ENCODE data around the gene FOCAD. TPM values are rescaled to one million over a fixed set of nuclear protein-coding genes. Genes with fewer than 3 reads are reported as not detected.

FOCAD gene
- total RNA-seq, 1 experiment from 2014 or later, result 23.8 TPM

DNA sequence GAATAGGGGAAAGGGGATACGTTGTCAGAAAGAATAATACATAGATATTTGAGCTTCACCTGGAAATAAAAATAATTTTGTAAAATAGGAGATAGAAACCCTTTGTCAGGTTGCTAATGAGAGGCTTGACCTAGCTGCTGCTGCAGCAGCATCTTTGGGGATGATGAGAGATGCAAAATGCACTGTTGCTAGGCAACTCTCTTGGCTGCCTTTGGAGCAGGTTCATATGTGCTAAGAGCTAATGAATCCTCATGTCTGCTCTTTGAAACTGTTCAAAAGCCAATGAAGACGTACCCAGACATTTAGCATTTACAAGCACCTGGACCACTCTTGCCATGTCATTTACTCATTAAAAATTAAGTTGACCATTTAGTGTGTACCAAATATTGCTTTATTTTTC lies 121.7 kb downstream of the FOCAD start:
- Mint-ChIP-seq H3K4me3 (ENCODE audit: low read depth, unreplicated experiment) (no peak overlapping the region), H3K9me3 (ENCODE audit: low read depth, unreplicated experiment) (no peaks in the 10 kb centered on the region), H3K36me3 (ENCODE audit: insufficient read depth, unreplicated experiment) (no peaks in the 10 kb centered on the region), H3K27me3 (ENCODE audit: unreplicated experiment) (no peaks in the 10 kb centered on the region), H3K4me1 (ENCODE audit: low read depth, unreplicated experiment) (no peaks in the 10 kb centered on the region), H3K27ac (ENCODE audit: unreplicated experiment) (no peak overlapping the region)
- no peak for DNase-seq
- TF ChIP-seq, protein P1, sequence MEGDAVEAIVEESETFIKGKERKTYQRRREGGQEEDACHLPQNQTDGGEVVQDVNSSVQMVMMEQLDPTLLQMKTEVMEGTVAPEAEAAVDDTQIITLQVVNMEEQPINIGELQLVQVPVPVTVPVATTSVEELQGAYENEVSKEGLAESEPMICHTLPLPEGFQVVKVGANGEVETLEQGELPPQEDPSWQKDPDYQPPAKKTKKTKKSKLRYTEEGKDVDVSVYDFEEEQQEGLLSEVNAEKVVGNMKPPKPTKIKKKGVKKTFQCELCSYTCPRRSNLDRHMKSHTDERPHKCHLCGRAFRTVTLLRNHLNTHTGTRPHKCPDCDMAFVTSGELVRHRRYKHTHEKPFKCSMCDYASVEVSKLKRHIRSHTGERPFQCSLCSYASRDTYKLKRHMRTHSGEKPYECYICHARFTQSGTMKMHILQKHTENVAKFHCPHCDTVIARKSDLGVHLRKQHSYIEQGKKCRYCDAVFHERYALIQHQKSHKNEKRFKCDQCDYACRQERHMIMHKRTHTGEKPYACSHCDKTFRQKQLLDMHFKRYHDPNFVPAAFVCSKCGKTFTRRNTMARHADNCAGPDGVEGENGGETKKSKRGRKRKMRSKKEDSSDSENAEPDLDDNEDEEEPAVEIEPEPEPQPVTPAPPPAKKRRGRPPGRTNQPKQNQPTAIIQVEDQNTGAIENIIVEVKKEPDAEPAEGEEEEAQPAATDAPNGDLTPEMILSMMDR (IDR thresholded peaks at IDR 0.05; ENCODE audit: unreplicated experiment), result no peak
- CTCF ChIA-PET, result no interaction called here
- BruUV-seq (replicated peaks), result no TSS peak
- intact Hi-C loops (cut with micrococcal nuclease; ENCODE audit: unreplicated experiment), result no loop called here

DNA sequence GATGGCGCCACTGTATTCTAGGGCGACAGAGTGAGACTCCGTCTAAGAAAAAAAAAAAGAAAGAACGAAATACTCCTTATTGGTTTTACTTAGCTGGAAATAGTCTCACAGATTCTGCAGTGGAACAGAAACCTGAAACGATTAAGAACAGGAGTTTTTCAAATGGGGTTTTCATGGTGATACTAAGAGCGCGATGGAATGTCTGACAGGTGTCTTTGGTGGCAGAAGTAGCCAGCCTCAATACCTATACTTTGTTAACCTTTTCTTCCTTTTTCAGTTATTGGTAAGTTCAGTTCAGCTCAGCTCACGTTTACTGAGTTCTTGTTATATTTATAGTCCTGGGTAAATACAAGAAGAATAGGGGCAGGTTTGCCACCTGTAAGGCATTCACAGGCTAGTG lies 123.9 kb downstream of the FOCAD start:
- no TSS peak for BruUV-seq (replicated peaks)
- Mint-ChIP-seq H3K4me1 (ENCODE audit: low read depth, unreplicated experiment) (no peaks in the 10 kb centered on the region), H3K9me3 (ENCODE audit: low read depth, unreplicated experiment) (no peaks in the 10 kb centered on the region), H3K27me3 (ENCODE audit: unreplicated experiment) (no peaks in the 10 kb centered on the region), H3K36me3 (ENCODE audit: insufficient read depth, unreplicated experiment) (no peaks in the 10 kb centered on the region), H3K27ac (ENCODE audit: unreplicated experiment) (no peak overlapping the region), H3K4me3 (ENCODE audit: low read depth, unreplicated experiment) (no peak overlapping the region)
- CTCF ChIA-PET, result no interaction called here
- intact Hi-C loops (cut with micrococcal nuclease; ENCODE audit: unreplicated experiment), result no loop called here
- DNase-seq, result no peak
- TF ChIP-seq, protein P1 (IDR thresholded peaks at IDR 0.05; ENCODE audit: unreplicated experiment), result no peak

DNA sequence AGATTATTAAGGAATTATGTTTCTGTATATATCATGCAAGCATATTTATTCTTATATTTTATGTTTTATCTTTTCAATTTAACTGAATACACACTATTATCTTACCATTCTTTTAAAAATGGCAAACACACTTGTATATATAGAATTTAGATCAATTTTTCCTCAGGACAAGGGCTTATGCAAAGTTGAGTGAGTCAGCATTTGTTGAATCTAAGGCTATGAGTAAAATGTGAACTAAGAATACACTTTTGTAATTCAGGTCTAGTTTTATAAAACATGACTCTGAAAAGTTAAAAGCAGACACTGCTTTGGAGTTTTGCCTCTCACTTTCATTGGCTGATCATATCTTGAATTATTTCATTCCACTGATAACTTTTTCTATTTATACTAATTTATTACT lies 127.8 kb downstream of the FOCAD start:
- no peak overlapping the region for H3K4me3 Mint-ChIP-seq (ENCODE audit: low read depth, unreplicated experiment)
- no TSS peak for BruUV-seq (replicated peaks)

DNA sequence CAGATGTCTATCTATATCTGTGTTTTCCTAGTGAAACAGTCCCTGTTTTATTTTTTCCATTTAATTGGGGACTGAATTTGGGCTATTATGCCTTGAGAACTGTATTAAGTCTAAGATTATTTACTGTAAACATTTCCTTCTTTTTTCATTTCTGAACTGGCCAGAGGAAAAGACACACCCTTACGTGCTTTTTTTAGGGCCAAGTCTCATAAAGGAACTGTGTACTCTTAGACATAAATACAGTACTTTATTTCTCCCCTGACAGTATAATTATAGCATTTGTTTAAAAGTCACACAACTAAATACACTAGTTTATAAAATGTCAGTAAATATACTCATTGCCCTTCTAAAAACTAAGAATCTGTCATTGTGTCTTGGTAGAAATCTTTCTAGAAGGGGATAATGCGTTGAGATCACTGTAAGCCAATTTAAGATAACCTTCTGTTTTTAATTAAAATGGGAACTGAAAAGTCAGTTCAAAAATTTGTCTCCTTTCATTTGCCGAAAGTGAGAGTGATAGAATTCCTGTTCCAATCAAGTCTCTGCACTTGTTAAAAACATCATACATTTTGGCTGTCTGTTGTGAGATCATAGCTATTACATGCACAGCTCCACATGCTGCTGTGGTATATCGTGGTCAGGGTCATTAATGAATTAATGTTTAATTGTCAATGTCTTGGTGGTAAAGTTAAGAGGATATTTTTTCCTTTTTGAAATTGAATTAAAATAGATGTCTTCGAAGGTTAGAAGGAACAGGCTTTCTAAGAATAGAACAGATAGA lies 132.1 kb downstream of the FOCAD start:
- CTCF ChIA-PET, result no interaction called here
- Mint-ChIP-seq H3K36me3 (ENCODE audit: insufficient read depth, unreplicated experiment) (no peaks in the 10 kb centered on the region), H3K27me3 (ENCODE audit: unreplicated experiment) (no peaks in the 10 kb centered on the region), H3K4me3 (ENCODE audit: low read depth, unreplicated experiment) (no peak overlapping the region), H3K9me3 (ENCODE audit: low read depth, unreplicated experiment) (no peaks in the 10 kb centered on the region), H3K27ac (ENCODE audit: unreplicated experiment) (no peak overlapping the region), H3K4me1 (ENCODE audit: low read depth, unreplicated experiment) (no peaks in the 10 kb centered on the region)
- BruUV-seq (replicated peaks), result no TSS peak
- intact Hi-C loops (cut with micrococcal nuclease; ENCODE audit: unreplicated experiment), result loop anchor here (10.0 kb wide), 1 partner anchor 51 kb away; no protein-coding TSS in a partner anchor
- DNase-seq, result no peak
- TF ChIP-seq, protein P1 (IDR thresholded peaks at IDR 0.05; ENCODE audit: unreplicated experiment), result no peak

More for the DNA sequence above, 127.8 kb downstream of the FOCAD start:
- Mint-ChIP-seq H3K4me1 (ENCODE audit: low read depth, unreplicated experiment) (no peaks in the 10 kb centered on the region), H3K9me3 (ENCODE audit: low read depth, unreplicated experiment) (no peaks in the 10 kb centered on the region), H3K36me3 (ENCODE audit: insufficient read depth, unreplicated experiment) (no peaks in the 10 kb centered on the region), H3K27me3 (ENCODE audit: unreplicated experiment) (no peaks in the 10 kb centered on the region), H3K27ac (ENCODE audit: unreplicated experiment) (no peak overlapping the region)
- DNase-seq, result no peak
- TF ChIP-seq, protein P1 (IDR thresholded peaks at IDR 0.05; ENCODE audit: unreplicated experiment), result no peak
- intact Hi-C loops (cut with micrococcal nuclease; ENCODE audit: unreplicated experiment), result loop anchor here (10.0 kb wide), 1 partner anchor 47 kb away; no protein-coding TSS in a partner anchor
- CTCF ChIA-PET, result no interaction called here

Data from Calu3 (cell line).